Stimulated activated CD8-positive, alpha-beta memory T cell treated with anti-CD3 and anti-CD28 coated beads, Interleukin-15, amount 100 ng/mL, for 4 hours (primary cell): Measurements from ENCODE around the gene PROKR2.

ENCODE experiments used
- DNase-seq, 2 donors: peaks; one replicate each; pipeline ENCODE4 v3.0.0-alpha.2; 2020; ENCODE audit warnings: low read depth in 2 of 2

PROKR2 gene

GRCh38 chr20:5316188-5317158, at the start of gene PROKR2:
PROKR2 (minus strand) TSS chr20:5316954; CDS start chr20:5314369, 2,585 bp downstream.
- DNase-seq, result no peak

GRCh38 chr20:5364997-5365597, 48.3 kb upstream of the PROKR2 start:
- DNase-seq, result no peak

GRCh38 chr20:5364136-5364821, 47.5 kb upstream of the PROKR2 start:
- DNase-seq, result no peak

GRCh38 chr20:5362771-5363170, 46.0 kb upstream of the PROKR2 start:
- DNase-seq, result no peak

DNA sequence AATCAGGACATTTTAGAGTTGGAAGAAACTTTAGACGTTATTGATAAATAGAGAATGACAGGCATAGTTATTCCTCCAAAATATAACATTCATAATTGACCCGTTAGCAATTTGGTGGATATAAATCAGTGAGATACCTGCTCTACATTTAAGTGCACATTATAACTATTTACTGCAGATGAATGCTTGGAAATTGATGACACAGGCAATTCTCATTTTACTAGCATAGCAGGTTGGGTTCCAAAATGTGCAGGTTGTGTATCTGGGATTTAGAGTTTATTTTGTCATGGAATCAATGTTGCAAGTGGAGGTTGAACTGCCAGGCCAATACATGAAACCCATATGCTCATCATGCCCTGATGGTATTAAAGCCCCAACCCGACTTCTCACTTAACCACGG, 44.4 kb upstream of the PROKR2 start:
- DNase-seq, result no peak

- no peak for DNase-seq
These were observed 41.2 kb upstream of the PROKR2 start for GRCh38 chr20:5357946-5358345.

- DNase-seq, result no peak
These were observed 40.2 kb upstream of the PROKR2 start for GRCh38 chr20:5356941-5357340.

GRCh38 chr20:5354901-5355300, 38.1 kb upstream of the PROKR2 start:
- DNase-seq, result no peak

DNA sequence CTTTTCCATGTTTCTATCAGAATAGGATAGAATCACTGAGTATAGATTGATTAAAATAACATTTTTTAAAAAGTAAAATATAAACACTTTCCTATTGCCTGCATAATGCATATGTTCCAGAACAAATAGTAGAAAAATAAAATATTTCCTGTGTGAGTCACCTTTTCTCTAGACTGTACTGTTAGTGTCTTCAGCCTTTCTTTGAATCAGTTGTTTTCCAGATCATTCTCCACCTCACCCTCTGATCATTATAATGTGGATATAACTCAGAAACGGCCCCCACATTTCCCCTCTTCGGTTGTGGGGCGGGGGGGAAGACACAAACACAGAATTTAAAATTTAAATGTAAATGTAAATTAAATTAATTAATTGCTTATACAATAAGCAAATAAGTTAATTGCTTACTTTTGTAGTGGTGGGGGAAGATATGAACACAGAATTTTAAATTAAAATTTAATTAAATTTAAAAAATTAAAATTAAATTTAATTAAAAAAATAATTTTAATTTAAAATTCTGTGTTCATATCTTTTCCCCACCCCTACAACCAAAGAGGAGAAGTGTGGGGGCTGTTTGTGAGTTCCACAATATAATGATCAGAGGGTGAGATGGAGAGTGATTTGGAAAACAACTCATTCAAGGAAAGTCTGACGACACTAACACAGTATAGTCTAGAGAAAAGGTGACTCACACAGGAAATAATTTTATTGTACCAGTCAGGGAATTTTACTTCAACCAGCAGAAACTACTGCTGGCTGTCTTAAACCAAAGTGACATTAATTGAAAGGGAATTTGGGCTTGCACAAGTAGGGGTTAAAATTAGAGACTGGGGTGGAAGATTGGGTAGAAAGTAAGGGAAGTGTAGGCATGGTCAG, 37.1 kb upstream of the PROKR2 start:
- DNase-seq, result no peak

GRCh38 chr20:5349448-5349847, 32.7 kb upstream of the PROKR2 start:
- no peak for DNase-seq

DNA sequence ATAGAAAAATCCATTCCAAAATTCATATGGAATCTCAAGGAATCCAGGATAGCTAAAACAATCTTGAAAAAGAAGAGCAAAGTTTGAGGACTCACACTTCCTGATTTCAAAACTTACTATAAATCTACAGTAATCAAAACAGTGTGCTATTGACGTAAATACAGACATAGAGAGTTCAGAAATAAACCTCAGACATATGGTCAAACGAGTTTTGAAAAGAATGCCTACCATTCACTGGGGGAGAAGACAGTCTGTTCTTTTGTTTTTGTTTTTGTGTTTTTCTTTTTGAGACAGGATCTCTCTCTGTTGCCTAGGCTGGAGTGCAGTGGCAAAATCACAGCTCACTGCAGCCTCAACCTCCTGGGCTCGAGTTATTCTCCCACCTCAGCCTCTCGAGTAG, 25.3 kb upstream of the PROKR2 start:
- DNase-seq, result no peak

GRCh38 chr20:5331340-5331739, 14.6 kb upstream of the PROKR2 start:
- DNase-seq, result no peak

GRCh38 chr20:5328268-5328667, 11.5 kb upstream of the PROKR2 start:
- DNase-seq, result no peak

GRCh38 chr20:5327356-5327755, 10.6 kb upstream of the PROKR2 start:
- no peak for DNase-seq

DNA sequence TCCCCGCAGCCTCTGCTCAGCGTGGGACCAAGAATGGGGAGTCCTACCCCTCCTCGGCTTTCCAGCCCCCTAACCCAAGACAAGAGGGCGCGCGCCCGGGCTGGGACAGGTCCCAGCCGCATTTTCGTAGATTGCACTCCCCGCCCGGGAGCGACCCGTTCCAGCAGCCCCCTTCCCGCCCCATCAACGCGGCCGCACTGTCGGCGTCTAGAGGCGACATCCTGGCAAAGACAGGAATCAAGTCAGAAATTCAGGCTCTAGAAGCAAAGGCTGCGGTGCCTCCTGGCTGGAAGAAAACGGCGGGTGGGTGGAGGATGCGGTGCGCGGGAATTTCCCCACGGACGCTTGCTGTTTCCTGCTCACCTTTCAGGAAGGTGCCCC, 957 bp downstream of the PROKR2 start:
- no peak for DNase-seq

- DNase-seq, result no peak
These were observed 2.8 kb downstream of the PROKR2 start for GRCh38 chr20:5313916-5314315.

GRCh38 chr20:5312518-5312917, 4.2 kb downstream of the PROKR2 start:
- DNase-seq, result no peak

DNA sequence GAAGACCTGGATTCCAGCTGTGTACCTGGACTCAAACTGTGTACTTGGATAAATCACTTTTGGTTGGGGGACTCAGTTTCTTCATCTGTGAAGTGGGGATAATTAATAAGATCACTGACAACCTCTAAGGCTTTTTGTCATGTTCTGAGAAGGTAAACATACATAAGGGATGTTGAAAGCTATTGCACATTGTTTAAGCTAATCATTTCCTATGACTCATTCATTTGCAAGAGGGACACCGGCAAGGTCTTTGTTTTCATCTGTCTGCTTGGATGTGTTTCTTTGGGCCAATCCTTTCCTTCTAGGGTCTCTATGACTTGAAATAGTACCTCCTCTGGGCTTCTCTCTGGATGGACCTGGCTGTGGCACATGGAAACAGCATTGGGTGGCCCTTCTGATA, 6.8 kb downstream of the PROKR2 start:
- no peak for DNase-seq

DNA sequence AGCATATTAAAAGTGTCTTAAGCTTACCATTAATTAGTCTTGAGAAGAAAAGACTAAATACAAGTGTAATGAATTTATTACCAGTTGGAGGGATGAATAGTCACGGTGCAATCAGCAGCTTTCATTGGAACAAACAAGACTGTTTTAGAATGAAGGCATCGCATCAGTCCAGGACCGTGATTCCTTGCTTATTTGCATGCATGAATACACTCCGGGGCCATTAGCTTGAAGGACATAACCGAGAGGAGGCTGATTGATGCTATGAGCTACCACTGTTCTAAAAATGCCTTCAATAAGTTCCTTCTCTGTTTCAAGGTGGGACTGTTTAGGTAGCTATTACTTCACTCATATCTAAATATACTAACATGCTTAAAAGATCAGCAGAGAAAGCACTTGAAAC, 17.9 kb downstream of the PROKR2 start:
- no peak for DNase-seq

DNA sequence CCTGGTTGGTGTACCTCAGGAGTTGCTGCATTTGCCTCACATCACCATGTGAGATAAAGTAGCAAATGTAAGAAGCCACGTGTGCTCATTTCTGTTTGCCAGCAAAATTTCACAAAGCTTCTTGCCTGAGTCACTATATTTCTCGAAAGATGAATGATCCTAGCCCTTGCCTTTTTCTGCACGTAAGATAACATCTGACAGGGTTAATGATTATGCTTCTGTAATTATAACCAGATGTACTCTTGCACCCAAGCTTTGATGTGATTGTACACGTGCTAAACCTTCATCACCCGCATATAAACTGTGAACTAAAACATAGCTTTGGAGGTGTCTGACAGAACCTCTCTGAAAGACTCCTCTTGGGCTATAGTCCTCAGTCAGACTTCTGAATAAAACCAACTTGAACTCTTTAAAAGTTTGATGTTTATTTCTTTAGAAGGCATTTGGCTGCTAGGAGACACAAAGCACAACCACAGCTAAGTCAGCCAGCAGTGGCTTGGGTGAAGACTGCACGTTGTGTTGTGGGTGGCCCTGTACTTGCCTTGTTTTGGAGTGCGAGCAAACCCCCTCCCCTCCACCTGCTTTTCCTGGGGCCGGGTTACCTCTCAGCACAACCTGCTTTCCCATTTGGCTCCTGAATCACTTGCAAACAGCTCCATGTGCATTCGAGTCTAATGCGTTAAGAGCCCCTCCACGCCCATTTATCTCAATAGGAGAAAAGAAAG, 19.3 kb downstream of the PROKR2 start:
- DNase-seq, result no peak

DNA sequence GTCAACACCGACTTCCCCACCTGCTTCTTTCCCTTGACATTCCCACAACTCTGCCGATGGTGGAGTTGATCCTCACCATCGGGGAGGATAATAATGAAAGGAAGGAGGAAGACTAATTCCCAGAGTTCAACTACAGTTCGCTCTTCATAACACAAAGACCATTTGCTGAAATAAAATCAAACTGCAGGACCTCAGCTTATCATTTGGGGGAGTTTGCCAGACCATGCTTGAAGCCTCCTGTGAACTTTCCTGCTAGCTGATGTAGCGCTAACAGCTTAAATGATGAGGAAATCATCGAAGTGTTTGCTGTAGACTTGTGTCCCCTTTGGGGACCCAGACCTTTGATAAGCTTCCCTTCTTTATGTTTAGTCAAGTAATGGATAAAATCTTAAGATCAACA, 26.2 kb downstream of the PROKR2 start:
- DNase-seq, result no peak
